Measurements from ENCODE around the gene COL4A1.

GRCh38 chr13:110185696-110186095 is 121.3 kb downstream of the COL4A1 start:
- TF ChIP-seq YY1 (IDR thresholded peaks at IDR 0.05; ENCODE audit: insufficient read depth, insufficient read length) (no peak), ZNF274 (IDR thresholded peaks at IDR 0.05; ENCODE audit: low read depth, low read length) (no peak)
